K562 (cell line): ENCODE measurements around the gene VSTM2B. TPM values are rescaled to one million over a fixed set of nuclear protein-coding genes. Genes with fewer than 3 reads are reported as not detected.

ENCODE experiments used
- ATAC-seq: fragments of 200-7000 bp; cut with Tn5 transposase; 3 replicates; pipeline ENCODE4 v1.9.1; 2020; ENCODE audit warnings: moderate library complexity
- BruUV-seq: library from RNA; stranded (reverse); fragments of 400-500 nt; replicated peaks from 2 replicates; lab custom pipeline; 2021; lab: Mats Ljungman, UMichigan
- CTCF ChIA-PET: fragments of 300-600 bp; formaldehyde crosslinking; extraction: SDS; loops from one replicate; lab custom pipeline; 2021; ENCODE audit warnings: low intra/inter-chr PET ratio; lab: Yijun Ruan, JAX
- POLR2A ChIA-PET: fragments of 300-600, 350-650 bp; sonication (Branson Sonifier 250); formaldehyde crosslinking; extraction: SDS; loops from one replicate; lab custom pipeline; 2021; ENCODE audit warnings: antibody characterized with exemption, inconsistent platforms; lab: Yijun Ruan, JAX
- DNase-seq, 4 experiments: peaks; one replicate each; pipeline versions ENCODE4 v3.0.0 to v3.0.0-alpha.2; 2011 to 2018; ENCODE audit warnings: low spot score in 3 of 4, mixed read lengths in 3 of 4; ENCODE audit errors: extremely low read depth in 1 of 4
- FAIRE-seq: peaks from 2 replicates; lab custom pipeline; 2011; peaks lifted over from hg19 to GRCh38; lab: Jason Lieb, UNC
- H2AFZ ChIP-seq: 2 replicates; pipeline ENCODE4 v1.6.0; 2011; ENCODE audit warnings: low read depth, low read length, control low read depth, inconsistent platforms
- H3K27ac ChIP-seq: fragments of 200-600 bp; 3 replicates; pipeline ENCODE4 v1.8.0; 2011; ENCODE audit warnings: low read depth, mild to moderate bottlenecking, control low read depth, inconsistent platforms, low read length, moderate library complexity, mixed read lengths; ENCODE audit errors: extremely low read depth
- H3K27me3 ChIP-seq, 2 experiments: fragments of 300-600 bp in 1 of 2; 2 replicates in 1 of 2; 3 replicates in 1 of 2; pipeline versions ENCODE4 v1.6.0 to v1.8.0; 2011; ENCODE audit warnings: inconsistent platforms in 2 of 2, low read length in 2 of 2, mild to moderate bottlenecking in 1 of 2, mixed read lengths in 1 of 2, moderate library complexity in 1 of 2; ENCODE audit not compliant: control insufficient read depth in 2 of 2, insufficient read depth in 2 of 2
- H3K36me3 ChIP-seq: fragments of 300-600 bp; 3 replicates; pipeline ENCODE4 v1.8.0; 2011; ENCODE audit warnings: mild to moderate bottlenecking, low read length, inconsistent platforms; ENCODE audit not compliant: control insufficient read depth, insufficient read depth
- H3K4me1 ChIP-seq, 2 experiments: fragments of 200-600 bp in 1 of 2; replicated peaks in 1 of 2; 2 replicates in 1 of 2; 3 replicates in 1 of 2; pipeline versions ENCODE4 v1.5.1 to v1.8.0; 2011; ENCODE audit warnings: inconsistent platforms in 2 of 2, low read length in 2 of 2, mild to moderate bottlenecking in 1 of 2, mixed read lengths in 1 of 2, moderate library complexity in 1 of 2; ENCODE audit not compliant: control insufficient read depth in 2 of 2, insufficient read depth in 2 of 2
- H3K4me2 ChIP-seq: 2 replicates; pipeline ENCODE4 v1.6.1; 2011; ENCODE audit warnings: low read length, control low read depth, inconsistent platforms, mixed read lengths; ENCODE audit not compliant: insufficient read depth
- H3K4me3 ChIP-seq: fragments of 200-600 bp; sonication (generic), shearing (Covaris generic); 2 replicates; pipeline ENCODE4 v1.5.1; 2016; ENCODE audit warnings: control low read depth, inconsistent platforms
- H3K79me2 ChIP-seq: fragments of 200-600 bp; 3 replicates; pipeline ENCODE4 v1.8.0; 2011; ENCODE audit warnings: low read length, inconsistent platforms; ENCODE audit not compliant: control insufficient read depth, insufficient read depth
- H3K9ac ChIP-seq, 2 experiments: 2 replicates each; pipeline versions ENCODE4 v1.6.0 to v1.6.1; 2011; ENCODE audit warnings: low read depth in 2 of 2, low read length in 2 of 2, control low read depth in 1 of 2, inconsistent platforms in 1 of 2, mild to moderate bottlenecking in 1 of 2, mixed read lengths in 1 of 2; ENCODE audit not compliant: insufficient read depth in 1 of 2
- H3K9me1 ChIP-seq: one replicate; pipeline ENCODE4 v1.6.0; 2011; ENCODE audit warnings: inconsistent platforms, mild to moderate bottlenecking, low read length, moderate library complexity; ENCODE audit not compliant: control insufficient read depth, insufficient read depth
- H3K9me3 ChIP-seq: replicated peaks from 2 replicates; pipeline ENCODE4 v1.5.1; 2011; ENCODE audit warnings: low read depth, low read length, inconsistent platforms; ENCODE audit not compliant: control insufficient read depth, insufficient read depth
- H4K20me1 ChIP-seq: replicated peaks from 2 replicates; pipeline ENCODE4 v1.6.1; 2011; ENCODE audit warnings: low read length, inconsistent platforms, mixed read lengths; ENCODE audit not compliant: control insufficient read depth, insufficient read depth
- CSDE1 ChIP-seq, 2 experiments: fragments of 450-650 bp; IDR thresholded peaks; 2 replicates each; pipeline ENCODE4 v1.6.1; 2016; ENCODE audit warnings: mild to moderate bottlenecking in 1 of 2
- NBN ChIP-seq: fragments of 450-650 bp; IDR thresholded peaks from 2 replicates; pipeline ENCODE4 v1.6.1; 2016; ENCODE audit warnings: low read depth, mild to moderate bottlenecking
- WGBS: fragments of 100-300 bp; shearing (Covaris generic); methylation state at CpG from one replicate; pipeline ENCODE4 v1.1.6; 2016; ENCODE audit warnings: low coverage, mixed read lengths; ENCODE audit not compliant: insufficient coverage; ENCODE audit errors: missing lambda C conversion rate; 5-methylcytosine and 5-hydroxymethylcytosine counted together
- in situ Hi-C: fragments of 300-500 bp; cut with MboI; formaldehyde crosslinking; loops from 4 replicates; pipeline ENCODE4 v1.15.0; 2018; ENCODE audit warnings: inconsistent platforms, mixed read lengths
- intact Hi-C: fragments of 100-400 bp; cut with micrococcal nuclease; formaldehyde crosslinking; loops from 2 replicates; pipeline ENCODE4 v1.14.2; 2022
- polyA plus RNA-seq, 8 experiments: library from polyadenylated mRNA; depleted of rRNA in 4 of 8; stranded (reverse) in 5 of 8; unstranded in 3 of 8; fragments of >200 nt; fragmentation: Nextera tagmentation in 2 of 8; fragmentation: Illumina TruSeq in 1 of 8; extraction: Ambion mirVana in 2 of 8; extraction: Trizol in 1 of 8; gene quantifications; 2 replicates each; pipeline versions ENCODE4 v1.2.1 to v1.2.3, GENCODE V29; 2011 to 2014; ENCODE audit warnings: inconsistent platforms in 1 of 8, missing spikeins in 1 of 8
- total RNA-seq, 7 experiments: library from RNA; depleted of rRNA in 6 of 7; stranded (reverse); fragments of >200 nt in 6 of 7; fragmentation: Illumina TruSeq in 2 of 7; extraction: Trizol in 2 of 7; gene quantifications; 2 replicates each; pipeline versions ENCODE4 v1.2.1 to v1.2.3, GENCODE V29; 2011 to 2021; ENCODE audit warnings: low replicate concordance in 1 of 7
- TF ChIP-seq, protein P1 (sequence below): fragments of 250-450 bp; sonication (Bioruptor Pico); IDR thresholded peaks from 2 replicates; pipeline ENCODE4 v1.4.0; 2020

The VSTM2B gene
- total and polyA plus RNA-seq, 9 of the 15 experiments (the other 6 are each of a cell fraction or from before 2014, with no cell fraction given): not detected

DNA sequence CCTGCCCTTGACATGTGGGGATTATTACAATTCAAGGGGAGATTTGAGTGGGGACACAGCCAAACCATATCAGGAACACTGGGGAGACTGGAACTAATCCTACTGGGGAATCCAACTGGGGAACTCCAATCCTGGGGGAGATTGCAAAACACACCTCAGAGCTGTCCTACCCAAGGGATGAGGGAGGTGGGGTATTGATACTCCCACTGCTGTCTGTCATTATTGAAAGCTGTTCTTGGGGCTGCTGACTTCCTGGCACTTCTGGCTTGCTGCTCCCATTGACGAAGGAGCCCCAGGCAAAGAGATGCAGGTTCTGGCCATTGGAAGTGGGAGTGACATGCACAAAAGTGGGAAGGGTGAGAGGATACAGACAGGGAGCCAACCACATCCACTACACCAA lies 55.6 kb downstream of the VSTM2B start:
- H3K9ac ChIP-seq: no peak overlapping the region
- no peak overlapping the region for H3K4me3 ChIP-seq
- no peak overlapping the region for H2AFZ ChIP-seq
- no peaks in the 10 kb centered on the region for H3K9me3 ChIP-seq
- TF ChIP-seq, protein P1, sequence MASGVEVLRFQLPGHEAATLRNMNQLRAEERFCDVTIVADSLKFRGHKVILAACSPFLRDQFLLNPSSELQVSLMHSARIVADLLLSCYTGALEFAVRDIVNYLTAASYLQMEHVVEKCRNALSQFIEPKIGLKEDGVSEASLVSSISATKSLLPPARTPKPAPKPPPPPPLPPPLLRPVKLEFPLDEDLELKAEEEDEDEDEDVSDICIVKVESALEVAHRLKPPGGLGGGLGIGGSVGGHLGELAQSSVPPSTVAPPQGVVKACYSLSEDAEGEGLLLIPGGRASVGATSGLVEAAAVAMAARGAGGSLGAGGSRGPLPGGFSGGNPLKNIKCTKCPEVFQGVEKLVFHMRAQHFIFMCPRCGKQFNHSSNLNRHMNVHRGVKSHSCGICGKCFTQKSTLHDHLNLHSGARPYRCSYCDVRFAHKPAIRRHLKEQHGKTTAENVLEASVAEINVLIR (CRISPR knock-in tag): no peak
- no peak for TF ChIP-seq NBN
- no peak for TF ChIP-seq CSDE1 (IDR thresholded peaks at IDR 0.05)
- no peaks in the 10 kb centered on the region for H3K4me1 ChIP-seq
- intact Hi-C loops (no loop called here), in situ Hi-C loops (loop anchor here (25.0 kb wide), 1 partner anchor 844 kb away; no protein-coding TSS in a partner anchor)
- no peaks in the 10 kb centered on the region for H3K79me2 ChIP-seq
- DNase-seq (no peak), FAIRE-seq (no peak), ATAC-seq (no peak)
- CTCF ChIA-PET: no interaction called here
- POLR2A ChIA-PET: no interaction called here
- H3K36me3 ChIP-seq: no peaks in the 10 kb centered on the region
- no peak overlapping the region for H3K4me2 ChIP-seq
- H3K27ac ChIP-seq: no peak overlapping the region
- H3K27me3 ChIP-seq: peaks cover 0 to 23% of the 10 kb centered on the region in 2 experiments; a peak in 3 of 5 replicates
- H3K9me1 ChIP-seq: no peaks in the 10 kb centered on the region
- no peaks in the 10 kb centered on the region for H4K20me1 ChIP-seq
- BruUV-seq: no TSS peak
- WGBS: 0% methylated on average over 1 of the region's 1 CpG
